ENCODE data around the gene CDKN1B. TPM values are rescaled to one million over a fixed set of nuclear protein-coding genes. Genes with fewer than 3 reads are reported as not detected.
A peak's percentile ranks its signal among the peaks of the same experiment; 100 is the strongest.

The CDKN1B gene
- total RNA-seq, 2 donors from 2014 or later, result 24.6 to 38.1 TPM

- ATAC-seq (no peak), DNase-seq (ENCODE audit: low spot score) (no peak)
- Mint-ChIP-seq H3K4me1 (ENCODE audit: low read depth in 2 of 2) (peaks cover 53% of the 10 kb centered on the region in 2 donors), H3K36me3 (peaks cover 24% of the 10 kb centered on the region), H3K27me3 (no peaks in the 10 kb centered on the region), H3K4me3 (peak overlapping the region; percentile 94), H3K27ac (peak overlapping the region; percentile 90 to 96), H3K9me3 (no peaks in the 10 kb centered on the region)
Measured at GRCh38 chr12:12715459-12716150, 1.6 kb upstream of the CDKN1B start.

- H3K27me3 Mint-ChIP-seq, result no peaks in the 10 kb centered on the region
- peaks cover 30% of the 10 kb centered on the region for H3K36me3 Mint-ChIP-seq
- H3K4me3 Mint-ChIP-seq, result peak overlapping the region; percentile 94
- ATAC-seq (no peak), DNase-seq (ENCODE audit: low spot score) (no peak)
- peak overlapping the region; percentile 90 to 96 for H3K27ac Mint-ChIP-seq
- peaks cover 59 to 60% of the 10 kb centered on the region in 2 donors for H3K4me1 Mint-ChIP-seq (ENCODE audit: low read depth in 2 of 2)
- no peaks in the 10 kb centered on the region for H3K9me3 Mint-ChIP-seq
Measured at GRCh38 chr12:12716151-12716792, 896 bp upstream of the CDKN1B start.

- ATAC-seq (peak; percentile 56 to 76), DNase-seq (ENCODE audit: low spot score) (peak; percentile 71)
- H3K9me3 Mint-ChIP-seq, result no peaks in the 10 kb centered on the region
Measured at GRCh38 chr12:12717586-12718380, 615 bp downstream of the CDKN1B start.

GRCh38 chr12:12718381-12718759 lies 1.2 kb downstream of the CDKN1B start:
- H3K4me1 Mint-ChIP-seq (ENCODE audit: low read depth in 2 of 2), result peaks cover 57 to 69% of the 10 kb centered on the region in 2 donors
- peaks cover 30% of the 10 kb centered on the region for H3K36me3 Mint-ChIP-seq
- peak overlapping the region; percentile 99 for H3K4me3 Mint-ChIP-seq

More at GRCh38 chr12:12717586-12718380, 615 bp downstream of the CDKN1B start:
- no peaks in the 10 kb centered on the region for H3K27me3 Mint-ChIP-seq
- H3K36me3 Mint-ChIP-seq, result peaks cover 30% of the 10 kb centered on the region
- H3K4me1 Mint-ChIP-seq (ENCODE audit: low read depth in 2 of 2), result peaks cover 57 to 67% of the 10 kb centered on the region in 2 donors
- peak overlapping the region; percentile 99 for H3K4me3 Mint-ChIP-seq
- peak overlapping the region; percentile 90 to 96 for H3K27ac Mint-ChIP-seq

GRCh38 chr12:12718853-12719252 lies 1.7 kb downstream of the CDKN1B start:
- DNase-seq (ENCODE audit: low spot score) (no peak), ATAC-seq (no peak)
- peaks cover 30% of the 10 kb centered on the region for H3K36me3 Mint-ChIP-seq
- H3K9me3 Mint-ChIP-seq, result no peaks in the 10 kb centered on the region
- H3K27ac Mint-ChIP-seq, result peak overlapping the region; percentile 90 to 96
- H3K4me3 Mint-ChIP-seq, result peak overlapping the region; percentile 99
- H3K27me3 Mint-ChIP-seq, result no peaks in the 10 kb centered on the region
- H3K4me1 Mint-ChIP-seq (ENCODE audit: low read depth in 2 of 2), result peaks cover 57 to 67% of the 10 kb centered on the region in 2 donors

More at GRCh38 chr12:12718381-12718759, 1.2 kb downstream of the CDKN1B start:
- H3K9me3 Mint-ChIP-seq, result no peaks in the 10 kb centered on the region
- no peak for ATAC-seq
- no peak for DNase-seq (ENCODE audit: low spot score)
- H3K27me3 Mint-ChIP-seq, result no peaks in the 10 kb centered on the region
- peak overlapping the region; percentile 90 to 96 for H3K27ac Mint-ChIP-seq

GRCh38 chr12:12719496-12719895 lies 2.3 kb downstream of the CDKN1B start:
- peak overlapping the region; percentile 90 to 96 for H3K27ac Mint-ChIP-seq
- peaks cover 30% of the 10 kb centered on the region for H3K36me3 Mint-ChIP-seq
- DNase-seq (ENCODE audit: low spot score) (no peak), ATAC-seq (no peak)
- H3K9me3 Mint-ChIP-seq, result no peaks in the 10 kb centered on the region
- peak overlapping the region; percentile 99 for H3K4me3 Mint-ChIP-seq
- H3K4me1 Mint-ChIP-seq (ENCODE audit: low read depth in 2 of 2), result peaks cover 52 to 61% of the 10 kb centered on the region in 2 donors
- H3K27me3 Mint-ChIP-seq, result no peaks in the 10 kb centered on the region

- ATAC-seq (no peak), DNase-seq (ENCODE audit: low spot score) (no peak)
- peak overlapping the region; percentile 99 for H3K4me3 Mint-ChIP-seq
- peaks cover 48 to 55% of the 10 kb centered on the region in 2 donors for H3K4me1 Mint-ChIP-seq (ENCODE audit: low read depth in 2 of 2)
- H3K27me3 Mint-ChIP-seq, result no peaks in the 10 kb centered on the region
- no peaks in the 10 kb centered on the region for H3K9me3 Mint-ChIP-seq
- H3K36me3 Mint-ChIP-seq, result peaks cover 30% of the 10 kb centered on the region
- peak overlapping the region; percentile 90 to 96 for H3K27ac Mint-ChIP-seq
Measured at GRCh38 chr12:12720052-12720451, 2.9 kb downstream of the CDKN1B start.

- no peak for ATAC-seq
- H3K36me3 Mint-ChIP-seq, result peaks cover 35% of the 10 kb centered on the region
- H3K9me3 Mint-ChIP-seq, result no peaks in the 10 kb centered on the region
- peak overlapping the region; percentile 90 to 96 for H3K27ac Mint-ChIP-seq
- peaks cover 48 to 49% of the 10 kb centered on the region in 2 donors for H3K4me1 Mint-ChIP-seq (ENCODE audit: low read depth in 2 of 2)
- H3K4me3 Mint-ChIP-seq, result peak overlapping the region; percentile 99
- H3K27me3 Mint-ChIP-seq, result no peaks in the 10 kb centered on the region
- DNase-seq (ENCODE audit: low spot score), result no peak
Measured at GRCh38 chr12:12720672-12721161, 3.5 kb downstream of the CDKN1B start.

GRCh38 chr12:12721176-12721751 lies 4.1 kb downstream of the CDKN1B start:
- Mint-ChIP-seq H3K9me3 (no peaks in the 10 kb centered on the region), H3K27me3 (no peaks in the 10 kb centered on the region), H3K4me1 (ENCODE audit: low read depth in 2 of 2) (peaks cover 43 to 45% of the 10 kb centered on the region in 2 donors), H3K4me3 (peak overlapping the region; percentile 99), H3K36me3 (peaks cover 38% of the 10 kb centered on the region), H3K27ac (peak overlapping the region; percentile 90 to 96)
- DNase-seq (ENCODE audit: low spot score) (no peak), ATAC-seq (no peak)

- Mint-ChIP-seq H3K27me3 (no peaks in the 10 kb centered on the region), H3K4me3 (peak overlapping the region; percentile 99), H3K27ac (peak overlapping the region; percentile 90 to 99), H3K4me1 (ENCODE audit: low read depth in 2 of 2) (peaks cover 48 to 51% of the 10 kb centered on the region in 2 donors), H3K36me3 (peaks cover 38% of the 10 kb centered on the region), H3K9me3 (no peaks in the 10 kb centered on the region)
- ATAC-seq (no peak), DNase-seq (ENCODE audit: low spot score) (no peak)
Measured at GRCh38 chr12:12721814-12722434, 4.8 kb downstream of the CDKN1B start.

GRCh38 chr12:12722435-12723148 lies 5.4 kb downstream of the CDKN1B start:
- Mint-ChIP-seq H3K9me3 (no peaks in the 10 kb centered on the region), H3K4me3 (peak overlapping the region; percentile 99), H3K36me3 (peaks cover 37% of the 10 kb centered on the region), H3K27ac (peak overlapping the region; percentile 90 to 99), H3K4me1 (ENCODE audit: low read depth in 2 of 2) (peaks cover 49 to 50% of the 10 kb centered on the region in 2 donors), H3K27me3 (no peaks in the 10 kb centered on the region)
- ATAC-seq (no peak), DNase-seq (ENCODE audit: low spot score) (no peak)

- Mint-ChIP-seq H3K4me1 (ENCODE audit: low read depth in 2 of 2) (peaks cover 49% of the 10 kb centered on the region in 2 donors), H3K27me3 (no peaks in the 10 kb centered on the region), H3K4me3 (peak overlapping the region; percentile 99), H3K9me3 (no peaks in the 10 kb centered on the region), H3K27ac (peak overlapping the region; percentile 90 to 99), H3K36me3 (peaks cover 33% of the 10 kb centered on the region)
- no peak for DNase-seq (ENCODE audit: low spot score)
- no peak for ATAC-seq
Measured at GRCh38 chr12:12723149-12723680, 6.0 kb downstream of the CDKN1B start.

All from natural killer cell treated with Interleukin-12 subunit alpha and Interleukin-12 subunit beta and Interleukin-15 and Interleukin-18, amount 100 ng/mL, for 72 hours (primary cell).